HEK293 (cell line): Measurements from ENCODE around the gene HTR6.

ENCODE experiments used
- CTCF ChIA-PET: fragments of 350-600 bp; formaldehyde crosslinking; extraction: SDS; loops from one replicate; lab custom pipeline; 2021; ENCODE audit warnings: antibody characterized with exemption; lab: Yijun Ruan, JAX
- POLR2A ChIA-PET: fragments of 300-600 bp; formaldehyde crosslinking; extraction: SDS; loops from one replicate; lab custom pipeline; 2020; ENCODE audit warnings: antibody characterized with exemption, inconsistent platforms; lab: Yijun Ruan, JAX
- H3K27ac ChIP-seq: fragments of 200-500 bp; sonication (Bioruptor generic); 2 replicates; pipeline ENCODE4 v1.5.1; 2014; ENCODE audit warnings: low read depth, low read length, control low read depth, inconsistent platforms; ENCODE audit errors: extremely low read depth
- H3K36me3 ChIP-seq, 2 experiments: fragments of 200-500 bp in 1 of 2; sonication (Bioruptor generic) in 1 of 2; 1 replicate in 1 of 2; 2 replicates in 1 of 2; pipeline ENCODE4 v1.5.1; 2014 to 2017; ENCODE audit warnings: inconsistent platforms in 2 of 2, low read length in 2 of 2; ENCODE audit not compliant: control insufficient read depth in 2 of 2, insufficient read depth in 1 of 2
- H3K4me1 ChIP-seq: fragments of 200-500 bp; sonication (Bioruptor generic); 2 replicates; pipeline ENCODE4 v1.5.1; 2014; ENCODE audit warnings: mild to moderate bottlenecking, low read length, inconsistent platforms; ENCODE audit not compliant: control insufficient read depth, insufficient read depth
- H3K4me3 ChIP-seq: 2 replicates; pipeline ENCODE4 v1.5.1; 2011; ENCODE audit warnings: low read depth, mild to moderate bottlenecking, control low read depth, low read length, moderate library complexity
- H3K9me3 ChIP-seq: fragments of 200-500 bp; sonication (Bioruptor generic); 2 replicates; pipeline ENCODE4 v1.5.1; 2014; ENCODE audit warnings: low read depth, low read length, inconsistent platforms; ENCODE audit not compliant: control insufficient read depth, insufficient read depth
- SP3 ChIP-seq: fragments of 450-650 bp; formaldehyde crosslinking; IDR thresholded peaks from 2 replicates; pipeline ENCODE4 v1.5.1; 2016; ENCODE audit warnings: missing biosample characterization, missing genetic modification characterization
- ZBTB21 ChIP-seq: fragments of 450-650 bp; formaldehyde crosslinking; IDR thresholded peaks from 2 replicates; pipeline ENCODE4 v1.5.1; 2017; ENCODE audit warnings: missing biosample characterization, missing genetic modification characterization
- ZNF132 ChIP-seq: fragments of 450-650 bp; formaldehyde crosslinking; IDR thresholded peaks from 2 replicates; pipeline ENCODE4 v1.5.1; 2017; ENCODE audit warnings: missing biosample characterization, missing genetic modification characterization, borderline replicate concordance
- ZNF248 ChIP-seq: fragments of 450-650 bp; formaldehyde crosslinking; IDR thresholded peaks from 2 replicates; pipeline ENCODE4 v1.5.1; 2017; ENCODE audit warnings: missing biosample characterization, missing genetic modification characterization
- ZNF776 ChIP-seq: fragments of 450-650 bp; formaldehyde crosslinking; IDR thresholded peaks from 2 replicates; pipeline ENCODE4 v1.5.0; 2017; ENCODE audit warnings: missing biosample characterization, missing genetic modification characterization, borderline replicate concordance
- ZXDB ChIP-seq: fragments of 450-650 bp; formaldehyde crosslinking; IDR thresholded peaks from 2 replicates; pipeline ENCODE4 v1.5.1; 2016; ENCODE audit warnings: missing biosample characterization, missing genetic modification characterization
- TF ChIP-seq, protein P1 (sequence below): fragments of 450-650 bp; formaldehyde crosslinking; IDR thresholded peaks from 2 replicates; pipeline ENCODE4 v1.5.1; 2016; ENCODE audit warnings: missing biosample characterization, missing genetic modification characterization
- TF ChIP-seq, protein P2 (sequence below): fragments of 450-650 bp; formaldehyde crosslinking; IDR thresholded peaks from 2 replicates; pipeline ENCODE4 v1.5.1; 2016; ENCODE audit warnings: missing biosample characterization, missing genetic modification characterization
- TF ChIP-seq, protein P3 (sequence below): fragments of 450-650 bp; formaldehyde crosslinking; IDR thresholded peaks from 2 replicates; pipeline ENCODE4 v1.5.1; 2016; ENCODE audit warnings: missing biosample characterization, missing genetic modification characterization

The HTR6 gene

DNA sequence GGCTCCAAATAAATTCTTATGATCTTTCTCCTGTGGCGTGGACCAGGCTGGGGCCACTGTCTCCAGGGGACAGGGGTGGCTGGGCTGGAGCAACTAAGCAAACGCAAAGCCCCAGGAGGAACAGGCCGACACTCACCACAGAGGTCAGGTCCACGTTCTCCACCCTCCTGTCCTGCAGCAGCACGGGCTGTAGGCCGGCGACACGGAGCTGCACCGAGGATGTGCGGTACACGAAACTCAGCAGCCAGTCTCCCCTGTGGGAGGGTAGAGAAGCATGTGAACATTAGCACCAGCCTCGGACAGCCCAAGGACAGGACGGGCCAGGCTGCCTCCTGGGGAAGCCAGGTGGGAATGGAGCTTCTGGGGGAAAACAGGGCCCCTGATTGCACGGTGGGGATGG lies 29.6 kb downstream of the HTR6 start:
- Histone ChIP-seq H3K27ac (no peak overlapping the region), H3K4me1 (no peaks in the 10 kb centered on the region), H3K36me3 (no peaks in the 10 kb centered on the region), H3K9me3 (no peaks in the 10 kb centered on the region), H3K4me3 (no peak overlapping the region)
- ChIA-PET POLR2A (no interaction called here), CTCF (interaction anchor here (2.5 kb wide), 1 partner anchor 11 kb away, joined by 15 read pairs; no protein-coding TSS in a partner anchor)
- no peak for TF ChIP-seq ZNF132 (tag by site-specific recombination)
- TF ChIP-seq ZNF248 (tag by site-specific recombination): no peak
- no peak for TF ChIP-seq ZXDB (tag by site-specific recombination)
- TF ChIP-seq, protein P1, sequence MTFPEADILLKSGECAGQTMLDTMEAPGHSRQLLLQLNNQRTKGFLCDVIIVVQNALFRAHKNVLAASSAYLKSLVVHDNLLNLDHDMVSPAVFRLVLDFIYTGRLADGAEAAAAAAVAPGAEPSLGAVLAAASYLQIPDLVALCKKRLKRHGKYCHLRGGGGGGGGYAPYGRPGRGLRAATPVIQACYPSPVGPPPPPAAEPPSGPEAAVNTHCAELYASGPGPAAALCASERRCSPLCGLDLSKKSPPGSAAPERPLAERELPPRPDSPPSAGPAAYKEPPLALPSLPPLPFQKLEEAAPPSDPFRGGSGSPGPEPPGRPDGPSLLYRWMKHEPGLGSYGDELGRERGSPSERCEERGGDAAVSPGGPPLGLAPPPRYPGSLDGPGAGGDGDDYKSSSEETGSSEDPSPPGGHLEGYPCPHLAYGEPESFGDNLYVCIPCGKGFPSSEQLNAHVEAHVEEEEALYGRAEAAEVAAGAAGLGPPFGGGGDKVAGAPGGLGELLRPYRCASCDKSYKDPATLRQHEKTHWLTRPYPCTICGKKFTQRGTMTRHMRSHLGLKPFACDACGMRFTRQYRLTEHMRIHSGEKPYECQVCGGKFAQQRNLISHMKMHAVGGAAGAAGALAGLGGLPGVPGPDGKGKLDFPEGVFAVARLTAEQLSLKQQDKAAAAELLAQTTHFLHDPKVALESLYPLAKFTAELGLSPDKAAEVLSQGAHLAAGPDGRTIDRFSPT (tag by site-specific recombination): no peak
- no peak for TF ChIP-seq SP3 (tag by site-specific recombination)
- no peak for TF ChIP-seq ZNF776 (tag by site-specific recombination)
- no peak for TF ChIP-seq ZBTB21

DNA sequence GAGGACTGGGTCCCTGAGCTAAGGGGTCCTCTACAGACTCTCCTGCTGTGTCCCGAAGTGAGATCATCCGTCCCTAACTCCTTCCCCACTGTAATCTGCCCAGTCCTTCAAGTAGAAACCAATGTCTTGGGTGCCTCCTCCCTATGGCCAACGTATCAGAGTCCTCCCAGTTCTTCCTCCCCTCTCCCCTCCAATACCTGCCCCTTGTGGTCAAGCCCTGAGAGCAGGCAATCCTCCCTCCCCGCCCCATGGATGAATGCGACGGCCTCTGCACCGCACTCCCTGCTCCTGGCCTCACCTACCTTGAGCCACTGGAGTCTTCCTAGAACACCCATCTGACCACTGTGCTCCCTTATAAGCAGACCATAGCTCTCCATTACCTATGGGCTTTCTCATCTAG lies 31.1 kb downstream of the HTR6 start:
- no peaks in the 10 kb centered on the region for H3K36me3 ChIP-seq
- POLR2A ChIA-PET: no interaction called here
- CTCF ChIA-PET: interaction anchor here (0.6 to 2.5 kb wide), 3 partner anchors 8 to 15 kb away, joined by 3 to 15 read pairs (median 6); no protein-coding TSS in a partner anchor

More for the DNA sequence above, 31.1 kb downstream of the HTR6 start:
- Histone ChIP-seq H3K9me3 (no peaks in the 10 kb centered on the region), H3K4me3 (no peak overlapping the region), H3K4me1 (no peaks in the 10 kb centered on the region), H3K27ac (no peak overlapping the region)
- TF ChIP-seq, protein P2, sequence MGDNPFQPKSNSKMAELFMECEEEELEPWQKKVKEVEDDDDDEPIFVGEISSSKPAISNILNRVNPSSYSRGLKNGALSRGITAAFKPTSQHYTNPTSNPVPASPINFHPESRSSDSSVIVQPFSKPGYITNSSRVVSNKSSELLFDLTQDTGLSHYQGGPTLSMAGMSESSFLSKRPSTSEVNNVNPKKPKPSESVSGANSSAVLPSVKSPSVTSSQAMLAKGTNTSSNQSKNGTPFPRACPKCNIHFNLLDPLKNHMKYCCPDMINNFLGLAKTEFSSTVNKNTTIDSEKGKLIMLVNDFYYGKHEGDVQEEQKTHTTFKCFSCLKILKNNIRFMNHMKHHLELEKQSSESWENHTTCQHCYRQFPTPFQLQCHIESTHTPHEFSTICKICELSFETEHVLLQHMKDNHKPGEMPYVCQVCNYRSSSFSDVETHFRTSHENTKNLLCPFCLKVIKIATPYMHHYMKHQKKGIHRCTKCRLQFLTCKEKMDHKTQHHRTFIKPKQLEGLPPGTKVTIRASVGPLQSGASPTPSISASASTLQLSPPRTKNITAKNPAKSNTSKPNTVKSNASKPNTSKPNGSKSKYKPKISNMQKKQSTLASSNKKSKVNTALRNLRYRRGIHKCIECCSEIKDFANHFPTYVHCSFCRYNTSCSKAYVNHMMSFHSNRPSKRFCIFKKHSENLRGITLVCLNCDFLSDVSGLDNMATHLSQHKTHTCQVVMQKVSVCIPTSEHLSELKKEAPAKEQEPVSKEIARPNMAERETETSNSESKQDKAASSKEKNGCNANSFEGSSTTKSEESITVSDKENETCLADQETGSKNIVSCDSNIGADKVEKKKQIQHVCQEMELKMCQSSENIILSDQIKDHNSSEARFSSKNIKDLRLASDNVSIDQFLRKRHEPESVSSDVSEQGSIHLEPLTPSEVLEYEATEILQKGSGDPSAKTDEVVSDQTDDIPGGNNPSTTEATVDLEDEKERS (tag by site-specific recombination): no peak
- TF ChIP-seq, protein P3, sequence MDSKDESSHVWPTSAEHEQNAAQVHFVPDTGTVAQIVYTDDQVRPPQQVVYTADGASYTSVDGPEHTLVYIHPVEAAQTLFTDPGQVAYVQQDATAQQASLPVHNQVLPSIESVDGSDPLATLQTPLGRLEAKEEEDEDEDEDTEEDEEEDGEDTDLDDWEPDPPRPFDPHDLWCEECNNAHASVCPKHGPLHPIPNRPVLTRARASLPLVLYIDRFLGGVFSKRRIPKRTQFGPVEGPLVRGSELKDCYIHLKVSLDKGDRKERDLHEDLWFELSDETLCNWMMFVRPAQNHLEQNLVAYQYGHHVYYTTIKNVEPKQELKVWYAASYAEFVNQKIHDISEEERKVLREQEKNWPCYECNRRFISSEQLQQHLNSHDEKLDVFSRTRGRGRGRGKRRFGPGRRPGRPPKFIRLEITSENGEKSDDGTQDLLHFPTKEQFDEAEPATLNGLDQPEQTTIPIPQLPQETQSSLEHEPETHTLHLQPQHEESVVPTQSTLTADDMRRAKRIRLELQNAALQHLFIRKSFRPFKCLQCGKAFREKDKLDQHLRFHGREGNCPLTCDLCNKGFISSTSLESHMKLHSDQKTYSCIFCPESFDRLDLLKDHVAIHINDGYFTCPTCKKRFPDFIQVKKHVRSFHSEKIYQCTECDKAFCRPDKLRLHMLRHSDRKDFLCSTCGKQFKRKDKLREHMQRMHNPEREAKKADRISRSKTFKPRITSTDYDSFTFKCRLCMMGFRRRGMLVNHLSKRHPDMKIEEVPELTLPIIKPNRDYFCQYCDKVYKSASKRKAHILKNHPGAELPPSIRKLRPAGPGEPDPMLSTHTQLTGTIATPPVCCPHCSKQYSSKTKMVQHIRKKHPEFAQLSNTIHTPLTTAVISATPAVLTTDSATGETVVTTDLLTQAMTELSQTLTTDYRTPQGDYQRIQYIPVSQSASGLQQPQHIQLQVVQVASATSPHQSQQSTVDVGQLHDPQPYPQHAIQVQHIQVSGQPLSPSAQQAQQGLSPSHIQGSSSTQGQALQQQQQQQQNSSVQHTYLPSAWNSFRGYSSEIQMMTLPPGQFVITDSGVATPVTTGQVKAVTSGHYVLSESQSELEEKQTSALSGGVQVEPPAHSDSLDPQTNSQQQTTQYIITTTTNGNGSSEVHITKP (tag by site-specific recombination): 0 out of 2 replicates have a peak, but pooled peaks have one; percentile 12
